Bronchial epithelial cell (primary cell): ENCODE measurements around the gene PLEKHA7. TPM values are rescaled to one million over a fixed set of nuclear protein-coding genes. Genes with fewer than 3 reads are reported as not detected.

ENCODE experiments used
- DNase-seq: peaks from one replicate; pipeline ENCODE4 v3.0.0-alpha.2; 2010; ENCODE audit warnings: low read depth
- FAIRE-seq: peaks from 2 replicates; lab custom pipeline; 2011; peaks lifted over from hg19 to GRCh38; lab: Jason Lieb, UNC
- H3K27me3 ChIP-seq: 2 replicates; pipeline ENCODE4 v1.5.1; 2011; ENCODE audit warnings: low read length; ENCODE audit not compliant: control insufficient read depth, insufficient read depth
- H3K36me3 ChIP-seq: 2 replicates; pipeline ENCODE4 v1.5.1; 2011; ENCODE audit warnings: low read length; ENCODE audit not compliant: control insufficient read depth, insufficient read depth
- H3K4me3 ChIP-seq: 2 replicates; pipeline ENCODE4 v1.5.1; 2011; ENCODE audit warnings: mild to moderate bottlenecking, low read depth, low read length, control low read depth
- total RNA-seq: library from RNA; depleted of rRNA; stranded (reverse); fragments of >200 nt; gene quantifications from 2 replicates; pipeline ENCODE4 v1.2.1, GENCODE V29; 2014
- TF ChIP-seq, protein P1 (sequence below): IDR thresholded peaks from 2 replicates; pipeline ENCODE4 v1.5.1; 2011; ENCODE audit warnings: mild to moderate bottlenecking, moderate library complexity, low read length, control low read depth, inconsistent platforms; ENCODE audit not compliant: insufficient read depth, severe bottlenecking

Gene PLEKHA7
- total RNA-seq, 1 donor from 2014 or later: 2.4 TPM

DNA sequence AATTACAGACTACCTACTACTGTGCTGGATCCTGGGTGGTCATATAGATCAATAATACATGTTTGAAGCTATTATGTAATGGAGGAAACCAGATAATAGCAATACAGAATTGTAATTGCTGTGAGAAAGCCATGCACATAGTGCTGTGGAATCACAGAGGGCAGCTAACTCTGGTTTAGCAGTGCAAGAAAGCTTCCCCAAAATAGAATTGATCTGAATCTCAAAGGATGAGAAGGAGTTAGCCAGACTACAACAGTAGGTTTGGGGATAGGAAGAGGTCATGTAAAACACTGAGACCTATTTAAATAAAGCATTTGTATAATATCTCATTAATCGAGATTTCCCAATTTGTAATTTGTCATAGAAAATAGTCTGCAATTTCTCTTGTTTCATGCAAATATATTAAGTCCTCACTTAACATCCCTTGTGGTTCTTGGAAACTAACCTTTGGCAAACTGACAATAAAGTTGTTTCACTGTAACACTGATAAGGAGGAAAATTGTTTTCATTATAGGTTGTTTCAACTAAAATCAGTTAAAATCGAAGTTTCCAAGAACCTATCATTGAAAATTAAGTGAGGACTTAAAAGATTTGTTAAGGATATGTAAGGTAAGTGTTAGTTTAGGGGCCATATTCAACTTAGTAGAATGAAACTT is 268.1 kb downstream of the PLEKHA7 start:
- FAIRE-seq: no peak
- TF ChIP-seq, protein P1, sequence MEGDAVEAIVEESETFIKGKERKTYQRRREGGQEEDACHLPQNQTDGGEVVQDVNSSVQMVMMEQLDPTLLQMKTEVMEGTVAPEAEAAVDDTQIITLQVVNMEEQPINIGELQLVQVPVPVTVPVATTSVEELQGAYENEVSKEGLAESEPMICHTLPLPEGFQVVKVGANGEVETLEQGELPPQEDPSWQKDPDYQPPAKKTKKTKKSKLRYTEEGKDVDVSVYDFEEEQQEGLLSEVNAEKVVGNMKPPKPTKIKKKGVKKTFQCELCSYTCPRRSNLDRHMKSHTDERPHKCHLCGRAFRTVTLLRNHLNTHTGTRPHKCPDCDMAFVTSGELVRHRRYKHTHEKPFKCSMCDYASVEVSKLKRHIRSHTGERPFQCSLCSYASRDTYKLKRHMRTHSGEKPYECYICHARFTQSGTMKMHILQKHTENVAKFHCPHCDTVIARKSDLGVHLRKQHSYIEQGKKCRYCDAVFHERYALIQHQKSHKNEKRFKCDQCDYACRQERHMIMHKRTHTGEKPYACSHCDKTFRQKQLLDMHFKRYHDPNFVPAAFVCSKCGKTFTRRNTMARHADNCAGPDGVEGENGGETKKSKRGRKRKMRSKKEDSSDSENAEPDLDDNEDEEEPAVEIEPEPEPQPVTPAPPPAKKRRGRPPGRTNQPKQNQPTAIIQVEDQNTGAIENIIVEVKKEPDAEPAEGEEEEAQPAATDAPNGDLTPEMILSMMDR: no peak
- Histone ChIP-seq H3K27me3 (no peaks in the 10 kb centered on the region), H3K36me3 (peaks cover 12% of the 10 kb centered on the region), H3K4me3 (no peak overlapping the region)
- DNase-seq: no peak

DNA sequence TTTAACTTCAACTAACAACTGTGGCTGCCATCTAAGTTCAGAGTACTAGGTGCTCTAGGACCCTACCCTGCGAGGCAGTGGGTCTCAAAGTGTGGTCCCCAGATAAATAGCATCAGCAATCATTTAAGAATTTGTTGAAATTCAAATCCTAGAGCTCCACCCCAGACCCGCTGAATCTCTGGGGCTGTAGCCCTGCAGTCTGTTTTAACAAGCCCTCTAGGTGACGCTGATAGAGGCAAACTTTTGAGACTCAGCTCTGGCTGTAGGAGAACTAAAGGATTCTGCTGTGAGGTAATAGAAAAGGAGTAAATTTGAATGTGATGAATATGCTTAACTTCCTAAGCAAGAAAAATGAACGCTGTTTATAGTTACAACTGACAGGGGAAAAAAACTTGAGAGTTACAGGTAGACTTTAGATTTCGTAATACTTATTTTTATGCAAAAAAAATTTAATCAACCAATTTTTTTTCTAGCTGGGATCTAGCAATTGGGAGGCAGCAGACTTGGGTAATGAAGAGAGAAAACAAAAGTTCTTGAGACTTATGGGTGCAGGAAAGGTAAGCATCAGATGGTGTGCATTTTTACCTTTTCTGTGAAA is 270.0 kb downstream of the PLEKHA7 start:
- Histone ChIP-seq H3K27me3 (no peaks in the 10 kb centered on the region), H3K4me3 (no peak overlapping the region), H3K36me3 (peaks cover 5% of the 10 kb centered on the region)
- FAIRE-seq (no peak), DNase-seq (no peak)
- TF ChIP-seq, protein P1: no peak

DNA sequence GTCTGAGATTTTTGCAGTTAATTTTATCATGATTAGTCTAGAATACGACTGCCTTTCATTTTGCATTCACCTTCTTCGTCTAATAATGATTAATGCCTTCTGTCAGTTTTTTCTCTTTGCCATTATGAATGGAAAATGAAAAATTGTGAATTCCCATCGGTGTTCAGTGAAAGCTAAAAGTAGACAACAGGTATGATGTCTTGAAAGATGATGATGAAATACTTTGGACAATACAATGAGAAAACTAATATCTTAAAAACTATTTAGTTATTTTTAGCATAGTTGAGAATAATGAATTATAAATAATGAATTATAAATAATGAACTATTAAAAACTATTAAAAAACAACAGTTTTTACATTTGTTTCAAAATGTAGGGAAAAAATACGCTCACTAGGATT is 270.7 kb downstream of the PLEKHA7 start:
- TF ChIP-seq, protein P1: no peak
- no peaks in the 10 kb centered on the region for H3K27me3 ChIP-seq
- H3K4me3 ChIP-seq: no peak overlapping the region
- DNase-seq: no peak
- H3K36me3 ChIP-seq: peaks cover 5% of the 10 kb centered on the region
- FAIRE-seq: no peak

DNA sequence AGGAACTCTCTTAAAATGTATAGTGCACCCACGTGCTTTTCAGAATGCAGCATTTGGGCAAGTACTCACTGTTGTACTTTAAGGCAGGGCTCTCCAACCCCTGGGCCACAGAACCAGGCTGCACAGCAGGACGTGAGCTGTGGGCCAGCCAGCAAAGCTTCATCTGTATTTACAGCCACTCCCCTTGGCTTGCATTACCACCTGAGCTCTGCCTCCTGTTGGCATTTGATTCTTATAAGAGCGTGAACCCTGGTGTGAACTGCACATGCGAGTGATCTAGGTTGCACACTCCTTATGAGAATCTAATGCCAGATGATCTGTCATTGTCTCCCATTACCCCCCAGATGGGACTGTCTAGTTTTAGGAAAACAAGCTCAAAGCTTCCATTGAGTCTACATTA is 272.7 kb downstream of the PLEKHA7 start:
- TF ChIP-seq, protein P1: no peak
- H3K4me3 ChIP-seq: no peak overlapping the region
- H3K36me3 ChIP-seq: peaks cover 3% of the 10 kb centered on the region
- no peaks in the 10 kb centered on the region for H3K27me3 ChIP-seq
- DNase-seq (no peak), FAIRE-seq (no peak)

DNA sequence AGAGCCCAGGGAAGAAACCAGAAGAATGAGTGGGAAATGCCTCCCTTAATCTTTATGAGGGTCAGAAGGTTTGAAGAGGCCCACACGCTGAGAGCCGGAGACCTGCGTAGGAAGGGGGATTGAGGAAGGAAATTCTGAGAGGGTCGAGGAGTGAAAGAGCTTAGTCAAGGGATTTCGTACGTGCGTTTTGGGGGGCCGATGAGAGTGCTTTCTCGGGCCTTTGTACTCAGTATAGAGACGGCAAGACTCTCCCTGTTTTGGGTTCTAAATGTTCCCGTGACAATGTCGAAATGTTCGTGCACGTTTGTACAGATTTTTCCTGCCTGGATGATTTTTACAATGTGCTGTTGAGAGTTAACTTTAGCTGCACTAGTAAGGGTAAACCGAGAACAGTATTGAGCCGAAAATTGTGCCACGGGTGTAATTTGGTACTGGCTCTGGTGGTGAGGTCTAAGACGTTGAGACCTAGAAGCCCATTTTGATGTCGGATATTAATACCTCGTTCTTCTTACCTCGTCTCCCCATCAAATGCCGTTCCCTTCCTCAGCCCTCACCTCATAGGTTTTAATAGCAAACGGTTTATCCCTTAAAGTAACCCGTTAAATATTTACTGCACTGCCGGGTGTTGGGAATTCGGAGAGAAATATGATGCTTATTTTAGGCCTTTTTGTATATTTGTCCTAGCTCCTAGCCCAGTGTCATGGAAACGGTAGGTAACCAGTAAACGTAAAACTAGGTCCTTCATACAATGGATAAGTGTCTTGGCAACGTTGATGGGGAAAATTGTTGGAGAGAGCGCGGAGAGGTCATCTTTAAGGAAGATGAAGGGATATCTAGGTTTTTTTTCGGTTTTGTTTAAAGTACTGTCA is 275.0 kb downstream of the PLEKHA7 start:
- no peak for DNase-seq
- no peaks in the 10 kb centered on the region for H3K27me3 ChIP-seq
- no peak for FAIRE-seq
- TF ChIP-seq, protein P1: no peak
- peak overlapping the region; percentile 57 for H3K4me3 ChIP-seq
- H3K36me3 ChIP-seq: peaks cover 1% of the 10 kb centered on the region
